Dermis blood vessel endothelial cell (primary cell): ENCODE data around the gene GOLT1A. TPM values are rescaled to one million over a fixed set of nuclear protein-coding genes. Genes with fewer than 3 reads are reported as not detected.

Source experiments
- DNase-seq: peaks from one replicate; pipeline ENCODE4 v3.0.0; 2010
- total RNA-seq: library from RNA; depleted of rRNA; stranded (reverse); fragments of >200 nt; gene quantifications from 2 replicates; pipeline ENCODE4 v1.2.3, GENCODE V29; 2014

The GOLT1A gene
- total RNA-seq, 1 donor from 2014 or later = not detected

DNA sequence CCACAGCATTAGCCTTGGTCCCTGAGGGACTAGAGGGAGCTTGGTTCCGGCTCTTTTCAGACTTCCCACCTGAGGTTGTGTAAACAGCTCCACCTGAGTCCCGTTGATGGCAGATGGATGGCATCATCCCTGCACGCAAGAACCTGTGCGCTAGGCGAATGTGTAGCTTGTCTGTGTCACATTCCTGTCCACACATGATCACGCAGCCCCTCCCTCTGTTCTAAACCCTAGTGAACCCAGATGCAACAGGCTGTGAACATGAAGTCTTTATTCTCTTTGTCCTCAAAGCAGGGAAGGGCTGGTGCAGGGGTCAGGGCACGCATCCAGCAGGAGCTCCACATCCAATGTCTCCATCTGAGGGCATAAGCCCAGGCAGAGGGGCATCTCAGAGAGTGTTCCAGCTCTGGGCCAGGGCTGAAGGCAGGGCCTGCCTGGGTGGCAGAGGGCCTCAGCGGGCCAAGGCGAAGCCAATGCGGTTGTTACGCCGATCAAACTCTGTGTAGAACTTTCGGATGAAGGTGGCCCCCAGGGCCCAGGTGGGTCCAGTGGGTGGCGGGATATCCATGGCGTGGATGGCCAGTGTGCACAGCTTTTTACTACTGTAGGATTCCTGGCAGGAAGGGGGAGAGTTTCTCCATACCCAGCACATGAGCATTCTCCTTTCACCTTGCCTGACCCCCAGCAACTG, 59.1 kb downstream of the GOLT1A start:
- no peak for DNase-seq

DNA sequence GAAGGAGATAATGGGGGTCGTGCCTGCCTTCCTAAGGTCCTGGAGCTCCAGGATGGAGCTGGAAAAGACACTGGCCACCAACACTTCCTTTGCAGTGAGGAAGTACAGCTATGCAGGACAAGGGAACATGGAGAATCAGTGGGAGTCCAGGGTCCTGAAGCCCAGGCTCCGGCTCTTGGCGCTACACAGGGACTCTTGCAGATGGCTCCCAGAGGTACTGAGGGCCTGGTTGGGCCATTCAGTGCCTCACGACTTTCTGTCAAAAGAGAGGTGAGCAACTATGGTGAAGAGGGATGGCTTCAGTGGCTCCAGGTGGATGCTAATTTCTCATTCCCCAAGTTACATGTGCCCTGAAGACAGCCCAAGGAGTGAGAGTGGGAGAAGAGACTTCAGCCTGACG, 60.1 kb downstream of the GOLT1A start:
- no peak for DNase-seq

DNA sequence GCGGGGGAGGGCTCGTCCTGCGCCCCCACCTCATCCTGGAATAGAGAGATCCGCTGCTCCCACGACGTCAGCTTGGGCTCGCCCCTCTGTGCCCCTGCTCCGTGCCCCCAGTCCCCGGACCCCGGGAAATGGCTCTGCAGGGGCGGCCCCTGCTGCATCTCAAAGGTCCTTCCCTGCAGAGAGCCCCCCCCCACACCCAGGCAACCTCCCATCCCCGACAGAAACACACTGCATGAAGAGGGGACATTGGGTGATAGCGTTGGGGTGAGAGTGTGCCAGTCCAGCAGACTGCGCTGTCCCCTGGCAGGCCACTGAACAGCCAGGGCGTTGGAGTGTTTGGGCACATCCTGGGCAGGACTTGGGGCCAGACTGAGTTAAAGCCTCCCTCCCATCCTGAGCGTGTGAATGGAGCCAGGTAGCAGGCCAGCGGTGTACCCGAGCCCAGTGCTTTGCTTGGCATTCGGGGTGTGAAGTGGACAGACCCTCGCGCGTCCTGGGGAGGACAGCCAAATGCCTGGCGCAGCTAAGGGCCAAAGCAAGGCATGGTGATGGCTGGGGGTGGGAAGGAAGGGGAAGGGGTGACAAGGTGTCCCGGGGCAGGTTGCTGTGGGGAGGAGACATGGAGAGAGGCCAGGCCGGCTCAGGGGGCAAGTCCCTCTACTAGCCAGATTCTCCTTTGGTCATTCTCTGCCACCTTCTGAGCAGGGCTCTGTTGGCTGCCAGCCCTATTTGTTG, 61.3 kb downstream of the GOLT1A start:
- peak; percentile 12 for DNase-seq

DNA sequence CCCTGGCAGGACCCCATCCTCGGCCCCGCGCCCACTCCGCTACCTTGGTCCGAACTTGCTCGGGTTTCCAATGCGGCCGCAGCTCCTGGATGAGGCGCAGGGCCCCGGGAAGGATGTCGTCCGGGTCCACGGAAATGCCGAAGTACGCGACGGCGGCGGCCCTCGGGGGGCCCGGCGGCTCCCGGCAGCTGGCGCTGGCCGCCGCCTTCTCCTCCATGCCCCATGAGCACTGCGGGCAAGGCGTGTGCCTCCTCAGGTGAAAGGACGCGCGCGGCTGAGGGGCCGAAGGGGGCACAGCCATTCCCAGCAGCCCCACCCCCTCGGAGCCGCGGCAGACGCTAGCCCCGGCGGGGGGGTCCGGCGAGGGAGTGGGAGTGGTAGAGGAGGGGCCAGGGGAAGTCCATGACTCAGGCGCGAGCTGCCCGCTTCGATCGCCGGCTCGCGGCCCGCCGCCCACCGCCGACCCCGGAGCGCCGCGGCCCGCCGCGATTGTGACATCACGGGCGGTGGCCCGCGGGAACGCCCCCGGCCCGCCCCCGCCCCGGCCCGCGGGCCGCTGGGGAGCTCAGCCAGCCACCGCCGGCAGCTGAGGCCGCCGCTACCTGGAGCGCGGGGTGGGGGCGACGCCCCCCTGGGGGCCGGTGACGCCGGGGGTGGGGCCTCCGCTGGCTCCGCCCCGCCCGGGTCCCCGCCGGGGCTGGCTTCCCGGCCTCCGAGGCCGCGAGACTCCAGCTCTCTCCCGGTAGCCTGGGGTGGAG, 62.1 kb downstream of the GOLT1A start, which contains the start of gene ETNK2:
ETNK2 (minus strand) TSS at position 493 of the 758 bp plus-strand sequence; CDS start at position 301, 192 bp downstream.
- DNase-seq = peak; percentile 57

DNA sequence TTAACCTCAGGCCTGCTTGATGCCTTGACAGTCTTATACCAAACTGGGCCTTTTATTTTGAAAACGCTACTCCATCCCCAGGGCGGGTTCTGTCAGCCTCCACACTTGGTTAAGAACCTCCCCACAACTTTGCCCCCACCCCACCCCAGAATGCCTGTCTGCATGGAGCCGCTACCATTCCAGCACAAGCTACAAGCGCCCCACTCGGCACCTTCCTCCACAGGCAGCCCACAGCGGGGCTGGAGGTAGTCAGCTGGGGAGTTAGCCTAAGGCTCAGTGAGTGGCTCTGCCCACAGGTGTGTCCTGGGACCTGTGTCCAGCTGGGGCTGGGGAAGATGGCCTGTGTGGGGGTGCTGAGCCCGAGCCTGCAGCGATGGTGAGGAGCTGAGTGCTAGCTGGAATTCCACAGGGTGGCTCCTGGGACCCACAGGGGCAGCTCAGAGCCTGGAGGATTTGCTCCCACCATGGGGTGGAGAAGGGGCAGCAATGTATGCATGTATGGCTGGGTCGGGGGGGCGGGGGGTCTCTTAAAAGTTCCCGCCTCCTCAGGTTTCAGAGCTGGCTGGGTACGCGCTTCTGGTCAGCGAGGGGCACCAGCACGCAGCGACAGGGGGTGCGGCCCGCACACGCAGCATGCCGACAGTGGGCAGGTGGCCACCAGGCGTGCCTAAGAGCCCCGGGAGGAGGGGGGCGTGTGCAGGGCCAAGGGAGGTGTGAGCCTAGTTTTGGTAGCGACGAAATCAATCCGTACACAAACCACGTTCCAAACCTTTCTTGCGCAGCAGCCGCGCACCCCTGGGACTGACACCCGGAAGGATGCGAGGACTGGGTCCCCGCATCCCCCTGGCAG, 62.9 kb downstream of the GOLT1A start:
- no peak for DNase-seq

DNA sequence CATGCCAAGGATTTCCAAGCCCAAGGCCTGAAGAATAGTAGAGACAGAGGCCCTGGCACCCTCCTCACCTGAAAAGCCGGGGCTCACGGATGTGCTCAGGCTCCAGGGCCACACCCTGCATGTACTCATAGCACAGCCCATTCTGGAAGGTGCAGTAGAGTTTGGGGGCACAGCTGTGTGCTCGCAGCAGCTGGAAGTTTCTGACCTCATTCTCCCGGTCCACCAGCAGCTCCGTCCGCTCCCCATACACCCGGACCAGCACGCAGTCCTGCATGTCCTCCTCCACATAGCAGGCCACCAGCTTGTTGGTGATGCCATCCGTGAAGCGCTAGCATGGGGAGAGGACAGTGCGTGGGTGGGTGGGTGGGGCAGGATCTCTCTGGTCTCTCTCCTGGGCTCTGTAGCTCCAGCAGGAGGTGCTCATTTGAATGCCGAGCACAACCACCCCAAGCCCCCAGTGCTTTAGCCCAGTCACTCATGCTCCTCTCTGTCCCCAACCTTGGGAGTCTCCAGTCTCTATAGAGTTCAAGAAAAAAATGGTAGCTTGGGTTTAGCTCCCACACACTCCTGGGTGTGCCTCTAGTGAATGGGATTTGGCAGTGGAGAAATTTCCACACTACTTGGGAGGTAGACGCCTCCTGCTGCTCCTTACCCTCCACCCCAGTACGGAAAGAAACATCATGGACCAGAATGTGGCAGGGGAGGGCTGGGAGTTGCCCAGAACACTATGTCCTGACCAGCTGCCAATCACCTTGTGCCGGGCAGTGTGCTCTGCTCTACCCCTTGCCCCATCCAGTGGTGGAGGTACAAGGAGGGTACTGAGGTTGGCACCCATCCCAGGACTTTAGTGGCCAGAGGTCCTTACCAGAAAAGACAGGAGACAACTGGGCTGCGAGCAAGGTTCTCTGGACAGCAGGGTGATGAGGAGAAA, 63.9 kb downstream of the GOLT1A start:
- no peak for DNase-seq

DNA sequence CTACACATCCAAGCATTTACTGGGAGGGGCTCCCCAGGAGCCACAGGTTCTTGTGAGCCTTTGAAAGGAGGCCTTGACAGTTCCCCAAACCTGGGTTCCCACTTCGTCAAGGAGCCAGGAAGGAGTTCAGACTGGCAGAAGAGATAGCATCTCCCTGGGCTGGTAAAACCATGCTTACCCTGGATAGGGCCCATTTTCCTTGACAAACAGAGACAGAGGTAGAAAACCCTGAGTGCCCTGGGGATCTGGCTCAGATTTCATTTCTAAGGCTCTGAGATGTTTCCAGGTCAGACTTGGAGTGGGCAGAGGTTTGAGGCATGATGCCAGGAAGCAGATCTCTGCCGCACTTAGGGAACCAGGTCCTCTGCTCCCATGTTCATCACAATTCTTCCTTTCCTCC, 64.7 kb downstream of the GOLT1A start:
- no peak for DNase-seq

Other genes starting within 250 kb of the GOLT1A start
- 15.3 and 23.0 TPM in 2 replicates for gene SOX13, start 140.9 kb downstream of the GOLT1A start, total RNA-seq
- 9.9 and 10.7 TPM in 2 replicates for gene ETNK2, start 61.9 kb downstream of the GOLT1A start, total RNA-seq
- gene REN, start 47.7 kb downstream of the GOLT1A start, total RNA-seq = not detected in 2 replicates
- 0.14 TPM in 1 of 2 replicates, not detected in the other for gene KISS1, start 17.5 kb downstream of the GOLT1A start, total RNA-seq
- gene PLEKHA6, start 145.9 kb upstream of the GOLT1A start, total RNA-seq = 0.51 and 3.5 TPM in 2 replicates
- 28.2 and 37.0 TPM in 2 replicates for gene PPP1R15B, start 197.8 kb upstream of the GOLT1A start, total RNA-seq